Superior temporal gyrus (tissue), 1 donor: Measurements from ENCODE around the gene TTC23.
"Not testable (repeated sequence)": the region's sequence is repeated elsewhere in the genome, so short reads cannot be mapped to it uniquely, and the experiment has no call there.

ENCODE experiments used
- DNase-seq: peaks from one replicate; pipeline ENCODE4 v3.0.0-alpha.2; 2016; ENCODE audit errors: extremely low spot score

The TTC23 gene

DNA sequence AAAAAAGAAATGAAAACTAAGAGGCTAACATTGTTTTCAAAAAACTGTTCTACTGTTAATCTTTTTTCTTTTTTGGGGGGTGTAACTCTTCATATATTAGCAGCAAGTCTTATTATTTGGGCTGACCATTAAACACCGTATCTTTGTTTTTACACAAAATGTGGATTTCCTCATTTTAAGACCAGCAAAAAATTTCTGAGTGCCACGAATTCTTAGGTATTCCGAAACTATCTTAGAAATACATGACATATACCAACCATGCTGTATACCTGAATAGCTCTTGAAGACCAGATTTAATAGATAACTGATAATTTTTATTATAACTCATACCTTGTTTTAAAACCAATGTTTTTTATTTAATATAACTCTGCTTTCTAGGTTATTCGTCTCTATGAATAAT lies 620 bp upstream of the TTC23 start:
- DNase-seq = no peak

DNA sequence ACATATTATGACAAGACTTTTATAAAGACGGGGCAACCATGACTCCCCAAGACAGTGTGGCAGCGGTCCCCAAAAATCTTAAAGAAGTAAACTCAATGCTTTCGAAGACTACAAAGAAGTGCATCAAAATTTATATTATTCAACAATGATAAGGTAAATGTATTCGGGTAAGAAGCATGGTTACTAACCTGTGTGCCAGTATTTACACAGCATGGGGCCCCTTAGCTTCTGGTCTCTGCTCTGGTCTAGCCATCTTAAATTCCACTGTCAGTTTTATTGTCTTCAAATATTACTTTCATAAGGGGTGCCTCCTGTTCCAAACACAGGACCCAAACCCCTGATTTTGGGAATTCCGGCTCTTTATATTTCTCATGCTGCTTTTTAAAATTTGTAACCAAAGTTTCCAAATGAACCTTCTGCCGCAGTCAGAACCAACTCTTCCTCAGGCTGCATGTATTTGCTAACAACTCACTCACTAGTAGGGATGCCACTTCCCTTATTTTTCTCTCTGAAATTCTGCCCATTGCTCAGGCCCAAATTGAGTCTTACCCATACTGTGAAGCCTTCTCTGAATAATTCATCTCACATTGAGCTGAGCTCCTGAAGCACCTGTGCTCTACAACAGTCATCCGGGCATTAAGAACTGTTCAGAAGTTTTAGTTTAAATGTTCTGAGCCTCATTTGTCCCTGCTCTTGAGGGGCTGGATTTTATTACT lies 1.2 kb downstream of the TTC23 start:
- DNase-seq = no peak

DNA sequence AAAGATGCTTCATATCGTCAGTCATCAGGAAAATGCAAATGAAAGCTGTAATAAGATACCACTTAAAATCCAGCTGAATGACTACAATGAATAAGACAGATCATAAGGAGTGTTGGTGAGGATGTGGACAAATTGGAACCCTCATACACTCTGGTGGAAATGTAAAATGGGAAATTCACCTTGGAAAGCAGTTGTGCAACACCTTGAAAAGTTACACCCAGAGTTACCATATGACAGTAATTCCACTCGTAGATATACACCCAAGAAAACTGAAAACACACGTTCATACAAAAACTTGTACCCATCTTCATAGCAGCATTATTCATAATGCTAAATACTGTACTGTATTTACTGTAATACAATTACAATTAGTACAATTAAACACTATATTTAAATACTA lies 2.3 kb downstream of the TTC23 start:
- DNase-seq = no peak

DNA sequence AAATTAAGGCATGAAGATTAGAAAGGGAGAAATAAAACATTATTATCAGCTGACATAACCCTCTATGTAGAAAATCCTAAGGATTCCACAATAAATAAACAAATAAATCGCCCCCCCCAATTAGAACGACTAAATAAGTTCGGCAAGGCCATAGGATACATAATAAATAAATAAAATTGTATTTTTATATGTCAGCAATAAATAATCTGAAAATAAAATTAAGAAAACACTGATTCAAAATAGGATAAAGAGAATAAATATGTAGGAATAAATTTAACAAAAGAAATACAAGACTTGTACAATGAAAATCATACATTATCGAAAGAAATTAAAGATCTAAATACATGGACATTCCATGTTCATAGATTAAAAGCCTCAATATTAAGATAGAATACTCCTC lies 5.1 kb downstream of the TTC23 start:
- DNase-seq = no peak

DNA sequence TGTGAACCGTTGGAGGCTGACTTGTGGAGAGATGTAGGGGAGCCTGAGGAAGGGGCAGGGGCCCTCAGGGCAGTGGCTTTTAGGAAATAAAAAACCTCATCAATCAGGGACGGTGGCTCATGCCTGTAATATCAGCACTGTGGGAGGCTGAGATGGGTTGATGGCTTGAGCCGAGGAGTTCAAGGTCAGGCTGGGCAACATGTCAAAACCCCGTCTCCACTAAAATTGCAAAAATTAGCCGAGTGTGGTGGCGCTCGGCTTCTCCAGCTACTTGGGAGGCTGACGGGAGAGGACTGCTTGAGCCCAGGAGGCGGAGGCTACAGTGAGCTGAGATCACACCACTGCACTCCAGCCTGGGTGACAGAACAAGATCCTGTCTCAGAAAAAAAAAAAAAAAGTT lies 7.6 kb downstream of the TTC23 start:
- DNase-seq = no peak

DNA sequence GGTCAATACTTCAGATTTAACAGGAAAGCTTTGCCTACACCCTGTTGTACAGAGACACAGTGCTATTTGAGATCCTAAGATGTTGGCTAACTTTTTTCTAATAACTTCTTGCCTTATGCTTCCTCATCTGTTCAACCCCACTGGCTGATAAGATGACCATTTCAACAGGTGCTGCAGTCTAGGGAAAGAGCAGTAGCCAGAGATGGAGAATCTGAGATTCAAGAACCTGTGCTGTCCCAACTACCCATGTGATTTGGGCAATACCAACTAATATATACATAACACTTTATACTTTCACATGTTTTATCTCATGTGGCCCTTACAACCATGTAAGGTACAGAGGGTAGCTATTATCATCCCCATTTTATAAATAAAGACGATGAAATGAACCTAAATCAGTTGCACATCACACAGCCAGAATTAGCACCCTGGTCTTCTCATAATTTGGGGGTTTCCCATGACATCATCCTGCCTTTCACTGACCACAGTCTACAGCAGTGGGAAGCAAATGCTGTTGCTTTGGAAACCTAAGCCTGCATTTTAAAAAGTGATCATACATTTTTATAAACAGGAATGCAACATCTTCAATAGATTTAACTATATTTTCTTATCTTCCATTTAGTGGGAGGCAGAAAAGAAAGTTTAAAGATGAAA lies 9.7 kb downstream of the TTC23 start:
- no peak for DNase-seq

DNA sequence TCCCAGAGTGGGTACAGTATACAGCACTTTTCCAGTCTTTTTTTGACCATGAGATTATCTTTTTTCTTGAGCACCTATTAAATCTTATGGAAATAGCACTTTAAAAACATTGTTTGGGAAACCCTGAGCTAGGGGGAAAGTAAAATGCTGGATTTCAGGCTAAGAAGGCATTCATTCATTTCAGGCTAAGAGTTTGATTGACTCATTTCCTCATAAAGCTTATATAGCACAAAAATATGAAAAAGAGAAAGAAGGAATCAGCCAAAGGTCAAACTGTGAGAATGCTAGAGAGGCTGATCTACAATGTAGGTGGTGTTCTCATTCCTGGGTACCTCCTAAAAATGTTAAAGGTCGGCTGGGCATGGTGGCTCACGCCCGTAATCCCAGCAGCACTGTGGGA lies 10.5 kb downstream of the TTC23 start:
- DNase-seq = no peak

DNA sequence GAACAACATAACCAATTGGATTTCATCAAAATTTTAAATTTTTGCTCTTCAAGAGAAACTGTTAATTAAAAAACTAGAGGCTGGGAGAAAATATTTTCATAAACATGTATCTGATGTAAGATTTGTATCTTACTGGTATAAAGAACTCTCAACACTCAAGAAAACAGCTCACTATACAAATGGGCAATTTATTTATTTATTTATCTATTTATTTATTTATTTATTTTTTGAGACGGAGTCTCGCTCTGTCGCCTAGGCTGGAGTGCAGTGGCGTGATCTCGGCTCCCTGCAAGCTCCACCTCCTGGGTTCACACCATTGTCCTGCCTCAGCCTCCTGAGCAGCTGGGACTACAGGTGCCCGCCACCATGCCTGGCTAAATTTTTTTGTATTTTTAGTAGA lies 15.2 kb downstream of the TTC23 start:
- DNase-seq = not testable (repeated sequence)

DNA sequence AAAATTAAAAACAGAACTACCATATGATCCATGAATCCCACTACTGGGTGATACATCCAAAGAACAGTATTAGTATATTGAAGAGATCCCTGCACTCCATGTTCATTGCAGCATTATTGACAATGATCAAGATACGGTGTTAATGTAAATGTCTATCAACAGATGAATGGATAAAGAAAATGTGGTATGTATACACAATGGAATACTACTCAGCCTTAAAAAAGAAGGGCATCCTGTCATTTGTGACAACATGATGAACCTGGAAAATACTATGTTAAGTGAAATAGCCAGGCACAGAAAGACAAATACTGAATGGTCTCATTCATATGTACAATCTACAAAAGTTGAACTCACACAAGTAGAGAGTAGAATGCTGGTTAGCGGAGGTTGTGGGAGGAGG lies 16.6 kb downstream of the TTC23 start:
- no peak for DNase-seq

DNA sequence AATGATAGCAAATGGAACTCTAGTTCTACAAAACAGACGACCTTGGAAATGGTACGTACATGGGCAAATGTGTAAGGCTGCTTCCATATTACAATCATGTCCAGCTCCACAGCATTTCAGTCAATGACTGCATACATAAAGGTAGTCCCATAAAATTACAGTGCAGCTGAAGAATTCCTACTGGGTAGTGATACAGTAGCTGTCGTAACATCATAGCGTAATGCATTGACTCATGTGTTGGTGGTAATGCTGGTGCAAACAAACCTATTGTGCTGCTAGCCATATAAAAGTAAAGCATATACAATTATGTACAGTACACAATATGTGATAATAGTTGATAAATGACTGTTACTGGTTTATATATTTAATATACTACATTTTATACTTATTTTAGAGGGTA lies 18.5 kb downstream of the TTC23 start:
- no peak for DNase-seq

DNA sequence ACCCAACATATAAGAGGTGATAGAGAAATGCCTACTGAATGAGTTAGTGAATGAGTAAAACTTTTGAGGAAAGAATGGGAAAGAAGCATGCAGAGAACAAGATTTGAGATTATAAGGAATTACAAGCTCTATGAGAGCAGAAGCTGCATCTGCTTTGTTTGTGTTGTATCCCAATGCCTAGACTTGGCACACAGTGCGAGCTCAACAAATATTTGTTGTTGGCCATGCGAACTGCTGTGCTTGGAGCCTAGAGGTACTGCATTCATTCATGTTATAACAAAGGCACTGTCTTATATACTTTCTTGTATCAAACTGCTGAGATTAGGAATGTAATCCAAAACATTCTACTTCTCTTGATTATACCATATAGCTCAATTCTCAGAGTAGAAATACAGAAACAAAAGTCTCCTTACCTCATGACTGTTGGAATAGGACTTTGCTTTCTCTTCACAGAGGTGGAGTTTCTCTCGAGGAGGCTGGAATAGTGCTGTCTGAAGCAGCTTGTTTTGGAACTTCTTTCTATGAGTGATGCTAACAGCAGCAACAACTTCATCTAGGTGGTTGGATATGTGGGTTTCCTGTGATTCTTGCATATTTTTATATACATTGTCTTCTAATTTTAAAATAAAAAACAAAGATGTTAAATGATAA lies 21.1 kb downstream of the TTC23 start:
- no peak for DNase-seq

DNA sequence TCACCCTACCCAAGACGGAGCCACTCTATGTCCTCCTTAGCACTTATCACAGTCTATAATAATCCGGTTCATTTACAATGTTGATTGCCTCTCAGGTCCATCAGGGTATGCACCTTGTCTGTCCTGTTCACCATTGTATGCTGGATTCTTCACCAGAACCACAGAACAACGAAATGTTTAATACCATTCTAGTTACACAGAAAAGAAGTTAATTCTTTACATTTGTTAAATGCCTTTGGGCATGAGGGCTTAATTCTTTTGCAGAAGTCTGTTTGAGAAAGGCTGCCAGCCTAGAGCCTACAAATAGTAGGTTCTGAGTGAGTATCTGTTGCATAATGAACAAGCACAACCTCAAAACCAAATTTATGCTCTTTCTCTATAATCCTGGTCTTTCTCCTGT lies 22.6 kb downstream of the TTC23 start:
- DNase-seq = no peak

DNA sequence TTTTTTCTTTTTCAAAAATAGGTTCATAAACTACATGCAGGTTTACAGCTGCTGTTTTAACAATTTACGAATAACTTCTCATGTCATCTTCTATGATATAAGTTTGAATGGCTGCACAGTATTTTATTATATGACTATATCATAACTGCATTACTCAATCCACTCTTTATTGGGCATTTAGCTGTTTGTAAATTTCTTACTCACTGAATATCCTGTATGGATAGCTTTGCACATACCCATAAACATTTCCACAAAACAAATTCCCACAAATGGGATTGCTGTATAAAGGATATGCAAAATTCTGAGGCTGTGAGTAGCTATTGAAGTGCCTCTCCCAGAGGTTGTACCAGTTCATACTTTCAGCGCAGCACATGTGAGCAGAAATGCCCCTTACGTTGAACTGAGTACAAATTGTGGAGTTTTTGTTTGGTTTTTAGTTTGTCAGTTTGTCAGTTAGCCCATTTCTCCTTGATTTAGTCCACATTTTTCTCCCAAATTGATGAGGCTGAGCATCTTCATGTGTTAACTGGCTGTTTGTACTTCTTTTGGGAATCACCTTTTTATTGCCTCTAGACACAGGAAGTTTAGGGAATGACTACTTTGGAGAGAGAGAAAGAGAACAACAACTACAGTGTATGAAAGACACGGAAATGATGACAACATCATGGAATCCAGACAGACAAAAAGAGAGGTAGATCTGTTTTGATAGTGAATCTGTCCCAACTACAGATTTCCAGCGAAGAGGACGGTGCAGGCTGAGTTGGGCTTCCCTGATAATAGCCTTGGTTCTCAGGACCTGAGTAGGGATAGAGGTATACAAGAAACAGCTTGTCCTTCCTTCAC lies 24.8 kb downstream of the TTC23 start:
- no peak for DNase-seq

DNA sequence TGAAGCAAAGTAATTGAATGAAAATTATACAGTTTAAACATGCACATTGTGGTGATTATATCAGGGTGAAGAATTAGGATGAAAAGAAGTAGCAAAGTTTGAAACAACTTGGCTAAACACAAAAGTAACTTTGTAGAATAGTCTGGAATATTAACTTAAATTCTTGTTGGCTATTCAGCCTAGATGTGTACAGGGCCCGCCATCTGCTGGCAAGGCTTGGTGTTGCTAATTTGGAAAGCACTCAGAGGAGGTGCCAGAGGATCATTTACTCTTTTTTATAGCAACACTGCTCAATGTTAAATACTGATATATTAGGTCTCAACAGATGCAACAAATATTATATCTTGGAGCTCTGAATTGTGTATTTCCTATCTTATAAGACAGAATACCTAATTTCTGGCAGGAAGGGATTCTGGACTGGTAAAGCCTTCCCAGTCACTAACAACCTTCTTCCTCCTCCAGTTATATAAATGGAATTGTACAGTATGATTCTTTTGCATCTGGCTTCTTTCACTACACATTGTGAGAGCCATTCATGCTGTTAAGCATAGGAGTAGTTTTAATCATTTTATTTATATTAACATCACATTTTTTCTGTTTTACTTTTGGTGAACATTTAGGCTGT lies 36.1 kb downstream of the TTC23 start:
- peak; percentile 92 for DNase-seq

DNA sequence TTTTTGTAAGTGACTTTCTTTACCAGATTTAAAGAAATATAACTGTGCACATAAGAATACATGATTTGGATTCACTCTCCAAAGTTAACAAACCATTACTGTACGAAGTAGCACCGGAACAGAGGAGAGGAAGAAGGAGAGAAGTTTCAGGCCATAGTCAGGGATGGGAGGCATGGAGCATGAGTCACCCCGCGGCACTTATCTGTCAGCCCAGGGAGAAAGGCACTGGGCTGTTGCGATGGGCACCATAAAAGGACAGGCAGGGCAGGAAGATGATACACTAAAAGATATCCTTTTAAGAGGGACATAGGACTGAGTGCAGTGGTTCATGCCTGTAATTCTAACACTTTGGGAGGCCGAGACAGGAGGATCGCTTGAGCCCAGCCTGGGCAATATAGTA lies 37.0 kb downstream of the TTC23 start:
- no peak for DNase-seq

DNA sequence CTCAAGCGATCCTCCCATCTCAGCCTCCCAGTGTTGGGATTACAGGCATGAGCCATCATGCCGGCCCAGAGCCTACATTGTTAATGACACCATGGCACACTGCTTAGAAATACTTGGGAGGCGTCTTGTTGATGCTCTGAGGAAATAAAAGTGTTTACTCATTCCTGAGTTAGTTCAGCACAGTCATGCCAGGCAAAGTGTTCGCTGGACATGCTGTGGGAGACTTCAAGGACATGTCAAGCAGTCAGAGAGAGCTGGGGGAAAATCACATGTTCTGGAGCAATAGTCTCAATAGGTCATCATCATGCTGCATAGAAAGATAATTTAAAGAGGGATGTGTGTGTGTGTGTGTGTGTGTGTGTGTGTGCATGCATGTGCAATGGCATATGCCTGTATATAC lies 37.5 kb downstream of the TTC23 start:
- DNase-seq = no peak

DNA sequence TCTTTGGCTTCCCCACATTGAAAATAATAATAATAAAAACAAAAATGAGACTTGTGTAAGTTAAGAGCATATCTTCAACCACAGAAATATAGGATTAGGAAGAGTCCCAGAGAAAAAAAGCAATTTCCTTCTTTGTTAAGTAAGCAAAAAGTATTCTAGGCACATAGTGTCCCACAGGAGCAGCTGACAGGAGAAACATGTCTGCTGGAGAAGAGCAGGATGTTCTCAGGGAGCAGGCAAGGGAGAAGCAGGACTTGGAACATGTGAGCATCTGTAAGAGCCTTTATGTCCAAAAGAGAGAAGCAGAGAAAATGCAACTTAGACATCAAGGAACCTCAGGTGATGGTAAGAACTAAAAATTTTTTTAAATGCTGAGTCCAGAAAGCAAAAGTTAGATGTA lies 39.0 kb downstream of the TTC23 start:
- DNase-seq = no peak

DNA sequence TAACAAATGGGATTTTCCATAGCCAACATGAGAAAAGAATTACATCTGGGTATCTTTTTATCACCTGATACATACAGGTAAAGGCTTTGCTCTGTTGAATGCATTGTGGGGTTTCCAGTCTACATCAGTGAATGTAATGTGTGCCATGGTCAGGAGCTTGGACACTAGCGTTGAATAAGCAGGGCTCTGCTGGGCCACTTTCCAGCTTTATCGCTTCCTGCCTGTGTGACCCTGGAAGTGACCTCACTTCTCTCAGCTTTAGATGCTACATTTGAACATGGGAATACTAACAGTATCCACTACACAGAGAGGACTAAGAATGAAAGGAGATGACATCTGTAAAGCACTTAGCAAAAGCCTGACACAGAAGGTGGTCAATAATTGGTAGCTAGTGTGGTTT lies 40.1 kb downstream of the TTC23 start:
- no peak for DNase-seq

DNA sequence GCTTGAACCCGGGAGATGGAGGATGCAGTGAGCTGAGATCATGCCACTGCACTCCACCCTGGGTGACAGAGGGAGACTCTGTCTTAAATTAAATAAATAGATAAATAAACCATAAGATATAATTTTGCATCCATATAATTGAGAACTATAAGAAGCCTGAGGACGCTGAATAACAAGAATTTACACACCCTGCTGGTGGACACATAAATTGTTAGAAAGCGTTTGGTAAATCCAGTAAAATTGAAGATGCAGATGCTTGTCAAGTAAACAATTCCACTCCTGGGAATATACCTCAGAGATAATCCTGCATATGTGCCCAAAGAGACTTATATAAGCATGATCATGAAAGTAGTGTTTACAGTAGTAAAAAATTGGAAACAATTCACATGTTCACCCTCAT lies 41.7 kb downstream of the TTC23 start:
- no peak for DNase-seq

DNA sequence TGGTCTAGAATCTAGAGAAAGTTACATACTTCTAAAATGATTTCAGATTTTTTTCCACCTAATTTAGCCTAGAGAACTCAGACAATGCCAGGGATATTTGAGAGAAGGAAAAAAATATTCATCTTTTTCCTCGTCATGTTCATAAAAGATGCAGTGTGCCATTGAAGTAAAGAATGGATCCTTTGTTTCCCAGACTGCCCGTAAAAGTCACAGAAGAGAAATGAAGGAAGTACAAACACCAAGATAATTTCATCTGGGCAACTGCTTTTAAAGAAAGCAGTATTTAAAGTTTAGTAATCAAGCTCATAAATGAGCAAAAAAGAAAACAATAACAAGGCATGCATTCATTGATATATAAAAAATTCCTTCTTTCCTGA lies 47.2 kb downstream of the TTC23 start:
- DNase-seq = no peak

DNA sequence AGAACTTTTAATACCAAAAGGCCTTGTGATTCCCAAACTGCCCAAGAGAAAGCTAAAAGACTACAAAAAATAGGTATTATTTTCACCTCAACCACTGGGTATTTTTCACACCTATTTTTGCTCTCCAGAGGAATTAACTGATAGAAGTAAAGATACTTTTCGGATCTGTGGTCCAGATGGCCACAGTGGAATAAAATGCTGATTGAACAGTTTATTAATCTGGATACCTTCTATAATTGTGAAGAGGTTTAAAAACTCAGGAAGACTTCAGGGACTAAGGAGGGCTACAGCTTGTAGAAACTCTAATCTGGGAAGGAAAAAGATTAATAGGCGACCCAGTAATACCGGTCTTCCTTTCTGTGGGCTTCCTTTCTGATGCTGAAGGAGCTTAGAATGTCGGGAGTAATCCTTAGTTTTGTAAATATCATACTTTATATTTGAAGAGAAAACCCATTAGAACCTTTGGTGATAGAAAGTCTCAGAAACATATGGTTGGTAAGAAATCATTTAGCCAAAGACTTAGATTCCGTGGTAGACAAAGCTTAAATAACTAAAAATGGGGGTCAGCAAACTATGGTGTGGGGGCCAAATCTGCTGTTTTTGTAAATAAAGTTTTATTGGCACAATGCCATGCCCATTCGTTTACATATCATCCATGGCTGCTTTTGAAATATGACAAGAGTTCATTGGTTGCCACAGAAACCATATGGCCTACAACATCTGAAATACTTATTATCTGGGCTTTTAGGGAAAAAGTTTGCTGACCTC lies 47.8 kb downstream of the TTC23 start:
- no peak for DNase-seq
